Fibroblast of peridontal ligament (primary cell): ENCODE measurements around the gene DCAF15.

Experiments used
- DNase-seq: peaks from one replicate; pipeline ENCODE4 v3.0.0-alpha.2; 2010; ENCODE audit errors: extremely low read depth

Gene DCAF15

DNA sequence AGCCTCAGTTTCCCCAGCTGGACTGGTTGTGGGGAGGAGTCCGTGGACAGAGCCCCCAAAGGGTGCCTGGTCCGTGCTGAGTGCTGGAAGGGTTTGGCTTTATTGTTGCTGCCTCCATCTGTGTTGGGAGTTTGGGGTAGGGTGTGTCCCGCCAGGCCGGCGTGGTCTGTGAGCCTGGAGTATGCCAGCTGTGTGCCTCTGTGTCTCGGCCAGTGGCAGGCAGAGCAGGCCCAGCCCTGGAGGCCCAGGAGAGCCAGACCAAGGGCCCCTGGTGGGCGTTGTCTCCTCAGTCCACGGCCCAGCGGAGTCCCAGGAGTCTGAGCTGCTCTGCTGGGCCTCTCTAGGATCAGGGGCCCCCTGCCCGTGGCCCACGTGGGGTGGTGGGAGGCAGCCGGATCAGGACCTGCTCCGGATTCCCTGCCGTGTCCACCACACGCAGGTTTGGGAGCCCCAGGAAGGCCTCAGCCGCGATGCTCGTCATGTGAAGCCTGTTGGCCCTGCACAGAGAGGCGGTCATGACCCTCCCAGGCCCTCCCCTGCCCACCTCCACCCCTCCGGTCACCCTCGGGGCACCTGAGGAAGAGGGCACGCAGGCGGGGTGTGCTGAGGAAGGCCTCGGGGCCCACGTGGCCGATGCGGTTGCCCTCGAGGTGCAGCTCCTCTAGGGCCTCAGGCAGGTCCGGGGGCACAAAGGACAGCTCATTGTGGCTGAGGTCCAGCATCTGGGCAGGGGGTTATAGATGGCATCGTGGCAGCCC is 20.7 kb upstream of the DCAF15 start:
- no peak for DNase-seq

- no peak for DNase-seq
Observed at GRCh38 chr19:13932149-13932637, 20.1 kb upstream of the DCAF15 start.

DNA sequence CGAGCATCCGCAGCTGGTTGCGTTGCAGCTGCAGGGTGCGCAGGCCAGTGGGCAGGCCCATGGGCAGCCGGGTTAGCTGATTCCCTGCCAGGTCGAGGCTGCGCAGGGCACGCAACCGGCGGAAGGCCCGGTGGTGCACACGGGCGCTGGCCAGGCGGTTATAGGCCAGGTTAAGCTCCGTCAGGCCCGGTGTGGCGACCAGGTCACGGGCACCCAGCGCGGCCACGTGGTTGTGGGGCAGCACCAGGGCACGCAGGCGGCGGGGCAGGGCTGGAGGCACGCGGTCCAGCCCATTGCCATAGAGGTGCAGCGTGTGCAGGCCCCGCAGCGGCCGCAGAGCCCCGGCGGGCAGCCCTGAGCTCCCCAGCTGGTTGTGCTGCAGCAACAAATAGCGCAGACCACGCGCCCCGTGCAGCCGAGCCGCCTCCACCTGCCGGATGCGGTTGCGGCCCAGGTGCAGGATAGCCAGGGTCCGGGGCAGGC is 19.4 kb upstream of the DCAF15 start:
- DNase-seq, result no peak

DNA sequence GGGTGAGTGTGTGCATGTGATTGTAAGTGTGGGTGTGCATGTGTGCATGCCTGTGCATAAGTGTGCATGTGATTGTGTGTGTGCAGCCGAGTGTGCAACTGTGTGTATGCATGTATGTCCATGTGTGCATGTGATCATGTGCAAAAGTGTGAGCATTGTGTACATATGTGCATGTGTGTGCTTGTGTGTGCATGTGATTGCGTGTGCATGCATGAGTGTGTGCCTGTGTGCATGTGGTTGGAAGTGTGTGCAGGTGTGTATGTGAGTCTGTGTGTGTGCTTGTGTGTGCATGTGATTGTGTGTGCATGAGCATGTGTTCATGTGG is 17.6 kb upstream of the DCAF15 start:
- DNase-seq, result no peak

DNA sequence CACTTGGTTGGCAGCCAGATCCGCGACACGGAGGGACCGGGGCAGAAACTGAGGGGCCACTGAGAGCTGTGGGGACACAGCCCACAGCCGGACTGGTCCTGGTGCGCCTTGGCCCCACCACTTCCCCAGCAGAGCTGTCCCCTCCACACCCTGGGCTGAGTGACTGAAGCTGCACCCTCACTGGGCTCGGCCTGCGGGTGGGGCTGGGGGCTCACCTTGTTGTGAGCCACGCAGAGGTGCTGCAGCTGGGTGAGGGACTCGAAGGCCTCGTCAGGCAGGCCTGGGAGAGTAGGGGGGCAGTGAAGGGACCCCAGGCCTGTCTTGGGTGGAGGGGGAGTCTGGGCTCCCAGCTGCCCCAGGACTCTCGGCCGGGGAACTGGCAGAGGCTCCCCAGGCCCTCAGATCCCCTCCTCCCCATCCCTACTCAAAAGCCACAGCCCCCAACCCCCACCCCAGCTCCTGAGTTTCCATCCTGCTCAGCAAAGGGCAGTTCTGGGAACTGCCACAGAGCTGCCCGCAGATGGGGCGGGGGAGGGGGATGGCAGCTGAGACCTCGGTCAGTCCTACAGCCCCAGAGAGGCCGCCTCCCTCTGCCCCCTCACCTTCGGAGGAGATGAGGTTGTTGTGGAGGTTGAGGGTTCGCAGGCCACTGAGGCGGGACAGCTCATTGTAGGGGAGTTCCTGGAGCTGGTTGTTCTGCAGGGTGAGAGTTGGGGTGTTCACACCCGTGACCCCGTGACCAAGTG is 16.4 kb upstream of the DCAF15 start:
- DNase-seq, result no peak

DNA sequence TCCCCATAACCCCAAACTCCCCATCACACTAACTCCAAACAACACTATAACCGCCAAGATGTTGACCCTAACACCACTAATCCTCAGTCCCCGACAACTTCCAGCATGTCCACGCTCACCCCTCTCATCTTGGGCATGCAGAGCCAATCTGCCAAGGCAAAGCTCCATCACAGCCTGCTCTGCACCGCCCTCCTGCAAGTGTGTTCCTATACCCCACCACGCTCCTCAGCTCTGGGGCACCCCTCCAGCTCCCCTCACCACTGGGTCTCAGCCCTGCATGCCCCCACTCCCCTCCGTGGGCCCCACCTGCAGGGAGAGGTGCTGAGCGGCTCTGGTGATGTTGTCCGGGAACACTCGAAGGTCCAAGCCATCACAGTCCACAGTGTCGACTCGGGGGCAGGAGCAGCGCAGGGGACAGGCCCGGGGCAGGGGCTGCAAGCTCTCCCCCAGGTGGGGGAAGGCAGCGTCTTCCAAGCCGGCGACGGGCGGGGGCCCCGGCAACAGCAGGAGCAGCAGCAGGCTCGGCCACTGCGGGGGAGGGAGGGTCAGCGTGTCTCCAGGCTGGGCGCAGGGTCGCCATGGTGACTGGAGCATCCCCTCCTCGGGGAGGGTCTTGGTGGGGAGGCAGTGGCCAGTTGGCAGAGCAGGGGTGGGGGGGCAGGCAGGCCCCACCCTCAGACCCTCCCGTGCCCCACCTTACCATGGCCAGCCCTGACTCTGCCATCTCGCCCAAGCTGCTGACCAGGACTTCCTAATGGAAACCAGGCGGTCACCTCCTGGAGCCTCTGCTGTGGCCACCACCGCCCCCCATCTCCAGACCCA is 14.6 kb upstream of the DCAF15 start:
- peak; percentile 15 for DNase-seq

- DNase-seq, result peak; percentile 82
Observed at GRCh38 chr19:13938301-13939064, 13.8 kb upstream of the DCAF15 start, which contains the start of gene PODNL1. PODNL1 (minus strand) TSS chr19:13938417; CDS start chr19:13938181, 236 bp downstream.

GRCh38 chr19:13942023-13942684 is 10.2 kb upstream of the DCAF15 start:
- DNase-seq, result no peak

- DNase-seq, result no peak
Observed at GRCh38 chr19:13946414-13946813, 5.9 kb upstream of the DCAF15 start.

GRCh38 chr19:13951043-13951442 is 1.3 kb upstream of the DCAF15 start:
- no peak for DNase-seq

- DNase-seq, result no peak
Observed at GRCh38 chr19:13951799-13952153, 533 bp upstream of the DCAF15 start.

- DNase-seq, result peak; percentile 64
Observed at GRCh38 chr19:13952931-13953531, 722 bp downstream of the DCAF15 start.

DNA sequence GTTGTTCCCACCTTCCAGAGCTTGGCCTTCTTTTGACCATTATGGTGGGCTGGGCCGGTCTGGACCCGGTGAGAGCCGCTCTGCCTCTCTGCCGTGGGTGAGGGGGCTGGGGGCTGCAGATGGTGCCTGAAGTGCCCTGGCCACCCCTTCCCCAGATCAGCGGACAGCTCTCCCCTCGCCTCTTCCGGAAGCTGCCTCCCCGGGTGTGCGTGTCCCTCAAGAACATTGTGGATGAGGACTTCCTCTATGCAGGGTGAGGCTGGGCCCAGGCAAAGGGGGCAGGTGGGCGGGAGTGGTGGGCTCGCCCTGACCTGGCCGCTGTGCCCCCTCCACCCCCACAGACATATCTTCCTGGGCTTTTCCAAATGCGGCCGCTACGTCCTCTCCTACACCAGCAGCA is 1.9 kb downstream of the DCAF15 start:
- no peak for DNase-seq

- no peak for DNase-seq
Observed at GRCh38 chr19:13955662-13956364, 3.5 kb downstream of the DCAF15 start.

DNA sequence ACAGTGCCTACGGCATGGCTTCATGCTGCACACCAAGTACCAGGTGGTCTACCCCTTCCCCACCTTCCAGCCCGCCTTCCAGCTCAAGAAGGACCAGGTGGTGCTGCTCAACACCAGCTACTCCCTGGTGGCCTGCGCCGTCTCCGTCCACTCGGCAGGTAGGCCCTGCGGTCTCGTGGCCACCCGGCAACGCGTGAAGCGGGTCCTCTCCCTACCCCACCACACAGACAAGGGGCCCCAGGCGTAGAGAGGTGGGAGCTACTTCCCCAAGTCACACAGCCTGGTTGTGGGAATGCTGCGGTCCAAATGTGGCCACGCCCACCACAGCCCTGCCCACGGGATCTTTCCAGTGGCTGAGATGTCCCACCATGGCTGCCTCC is 4.0 kb downstream of the DCAF15 start:
- DNase-seq, result no peak

DNA sequence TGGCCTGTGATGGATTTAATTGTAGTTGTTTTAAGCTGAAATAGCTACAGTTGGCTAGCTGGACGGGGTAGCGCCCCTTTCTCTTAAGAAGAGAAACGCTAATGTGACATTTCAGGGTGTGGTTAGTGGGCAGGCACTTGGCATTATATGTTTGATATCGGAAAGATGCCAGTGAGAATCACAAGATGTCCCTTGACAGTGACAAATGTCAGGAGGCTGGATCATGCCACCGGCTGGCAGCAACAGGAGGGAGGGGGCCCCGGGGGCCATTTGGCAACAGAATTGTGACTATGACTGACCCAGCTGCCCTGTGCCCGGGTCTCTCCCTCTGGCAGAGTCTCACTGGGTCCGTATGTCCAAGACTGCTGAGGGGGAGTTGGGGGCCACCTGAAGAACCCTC is 4.7 kb downstream of the DCAF15 start:
- DNase-seq, result no peak

DNA sequence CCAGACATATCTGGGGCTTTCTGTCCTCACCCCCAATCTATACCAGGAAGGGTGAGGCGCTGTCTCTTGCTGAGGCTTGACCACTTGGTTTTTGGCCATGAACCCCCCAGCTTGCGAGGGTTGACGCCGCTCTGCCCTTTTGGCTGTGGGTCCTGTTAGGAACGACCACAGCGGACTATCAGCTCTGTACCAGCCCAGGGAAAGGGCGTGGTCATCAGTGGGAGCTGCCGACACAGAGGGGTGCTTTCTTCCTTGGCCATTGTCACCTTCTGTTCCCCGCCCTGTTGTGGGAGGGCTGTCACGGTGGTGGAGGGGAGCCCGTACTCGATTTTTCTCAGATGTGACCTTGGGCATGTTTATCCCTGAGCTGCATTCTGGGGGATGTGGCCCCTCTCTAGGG is 5.7 kb downstream of the DCAF15 start:
- no peak for DNase-seq

DNA sequence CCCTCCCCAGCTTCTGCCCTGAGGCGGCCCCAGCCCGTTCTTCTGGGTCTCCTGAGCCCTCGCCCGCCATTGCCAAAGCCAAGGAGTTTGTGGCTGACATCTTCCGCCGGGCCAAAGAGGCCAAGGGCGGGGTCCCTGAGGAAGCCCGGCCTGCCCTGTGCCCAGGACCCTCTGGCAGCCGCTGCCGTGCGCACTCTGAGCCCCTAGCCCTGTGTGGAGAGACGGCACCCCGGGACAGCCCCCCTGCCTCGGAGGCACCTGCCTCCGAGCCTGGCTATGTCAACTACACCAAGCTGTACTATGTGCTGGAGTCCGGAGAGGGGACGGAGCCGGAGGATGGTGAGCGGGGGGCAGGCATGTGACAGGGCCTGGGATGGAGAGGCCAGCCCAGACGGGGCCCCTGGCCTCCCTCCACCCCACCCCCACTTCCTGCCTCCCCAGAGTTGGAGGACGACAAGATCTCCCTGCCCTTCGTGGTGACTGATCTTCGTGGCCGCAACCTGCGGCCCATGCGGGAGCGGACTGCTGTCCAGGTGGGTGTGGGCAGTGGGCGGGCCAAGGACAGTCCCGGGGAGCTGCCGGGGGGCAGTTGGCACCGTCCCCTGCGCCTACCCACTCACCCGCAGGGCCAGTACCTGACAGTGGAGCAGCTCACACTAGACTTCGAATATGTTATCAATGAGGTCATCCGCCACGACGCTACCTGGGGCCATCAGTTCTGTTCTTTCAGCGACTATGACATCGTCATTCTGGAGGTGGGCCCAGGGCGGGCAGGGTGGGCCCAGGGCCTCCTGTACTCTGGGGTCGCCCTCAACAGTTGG is 7.0 kb downstream of the DCAF15 start:
- DNase-seq, result no peak
